WERI-Rb-1 (cell line): Measurements from ENCODE around the gene FAM47E.

Experiments
- DNase-seq: peaks from one replicate; pipeline ENCODE4 v3.0.0-alpha.2; 2020
- H3K27ac ChIP-seq: fragments of 250-450 bp; sonication (Bioruptor Pico); 2 replicates; pipeline ENCODE4 v1.5.1; 2020; ENCODE audit warnings: mild to moderate bottlenecking, moderate library complexity
- H3K27me3 ChIP-seq: fragments of 250-450 bp; sonication (Bioruptor Pico); 2 replicates; pipeline ENCODE4 v1.5.1; 2021; ENCODE audit warnings: mild to moderate bottlenecking, low read depth, moderate library complexity; ENCODE audit not compliant: insufficient read depth, severe bottlenecking
- H3K36me3 ChIP-seq: fragments of 250-450 bp; sonication (Bioruptor Pico); 2 replicates; pipeline ENCODE4 v1.5.1; 2020; ENCODE audit warnings: mild to moderate bottlenecking, moderate library complexity
- H3K4me3 ChIP-seq: 2 replicates; pipeline ENCODE4 v1.5.1; 2011; ENCODE audit warnings: low read depth, mild to moderate bottlenecking, control low read depth, low read length
- H3K9me3 ChIP-seq: fragments of 250-450 bp; sonication (Bioruptor Pico); 2 replicates; pipeline ENCODE4 v1.5.1; 2021; ENCODE audit warnings: mild to moderate bottlenecking, moderate library complexity; ENCODE audit not compliant: severe bottlenecking
- TF ChIP-seq, protein P1 (sequence below): IDR thresholded peaks from 2 replicates; pipeline ENCODE4 v1.5.1; 2011; ENCODE audit warnings: low read depth, mild to moderate bottlenecking, control low read depth, inconsistent platforms, low read length

The FAM47E gene

DNA sequence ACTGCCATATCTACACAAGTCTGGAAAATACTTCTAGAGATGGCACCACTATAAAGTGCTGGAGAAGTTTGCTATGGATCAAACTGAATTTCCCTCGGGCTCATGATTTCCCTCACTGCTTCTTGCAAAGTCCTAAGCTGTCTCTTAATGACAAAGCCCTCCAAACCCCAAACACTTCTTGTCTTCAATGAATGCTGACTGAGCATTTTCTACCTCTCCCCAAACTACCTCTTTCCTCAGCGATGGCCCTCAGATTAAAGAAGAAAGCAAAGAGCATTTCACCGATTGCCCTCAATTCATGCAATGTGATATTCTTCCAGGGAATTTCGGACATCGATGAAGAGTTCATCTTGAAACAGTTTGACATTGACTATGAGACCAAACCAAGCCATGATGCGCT is 19.7 kb downstream of the FAM47E start:
- no peak for DNase-seq
- Histone ChIP-seq H3K4me3 (no peak overlapping the region), H3K9me3 (no peaks in the 10 kb centered on the region), H3K36me3 (no peaks in the 10 kb centered on the region), H3K27ac (no peak overlapping the region), H3K27me3 (no peaks in the 10 kb centered on the region)
- TF ChIP-seq, protein P1, sequence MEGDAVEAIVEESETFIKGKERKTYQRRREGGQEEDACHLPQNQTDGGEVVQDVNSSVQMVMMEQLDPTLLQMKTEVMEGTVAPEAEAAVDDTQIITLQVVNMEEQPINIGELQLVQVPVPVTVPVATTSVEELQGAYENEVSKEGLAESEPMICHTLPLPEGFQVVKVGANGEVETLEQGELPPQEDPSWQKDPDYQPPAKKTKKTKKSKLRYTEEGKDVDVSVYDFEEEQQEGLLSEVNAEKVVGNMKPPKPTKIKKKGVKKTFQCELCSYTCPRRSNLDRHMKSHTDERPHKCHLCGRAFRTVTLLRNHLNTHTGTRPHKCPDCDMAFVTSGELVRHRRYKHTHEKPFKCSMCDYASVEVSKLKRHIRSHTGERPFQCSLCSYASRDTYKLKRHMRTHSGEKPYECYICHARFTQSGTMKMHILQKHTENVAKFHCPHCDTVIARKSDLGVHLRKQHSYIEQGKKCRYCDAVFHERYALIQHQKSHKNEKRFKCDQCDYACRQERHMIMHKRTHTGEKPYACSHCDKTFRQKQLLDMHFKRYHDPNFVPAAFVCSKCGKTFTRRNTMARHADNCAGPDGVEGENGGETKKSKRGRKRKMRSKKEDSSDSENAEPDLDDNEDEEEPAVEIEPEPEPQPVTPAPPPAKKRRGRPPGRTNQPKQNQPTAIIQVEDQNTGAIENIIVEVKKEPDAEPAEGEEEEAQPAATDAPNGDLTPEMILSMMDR = no peak

DNA sequence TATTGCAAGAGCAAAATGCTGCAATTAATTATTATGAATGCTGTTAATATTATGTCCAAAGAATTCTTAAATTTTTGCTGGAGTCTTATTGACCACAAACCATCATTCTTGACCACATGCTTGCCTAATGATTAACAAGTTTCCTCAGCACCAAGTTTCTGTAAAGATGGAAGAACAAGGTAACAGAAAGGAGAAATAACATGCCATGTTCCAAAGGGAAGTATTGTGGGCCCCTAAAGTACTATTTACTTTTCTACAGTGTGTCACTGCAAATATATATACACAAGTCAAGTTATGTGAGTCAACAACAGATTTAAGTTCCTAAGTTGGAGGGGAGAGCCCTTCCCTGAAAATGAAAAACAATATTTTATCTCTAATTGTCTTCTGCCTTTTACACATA is 20.6 kb downstream of the FAM47E start:
- Histone ChIP-seq H3K27me3 (no peaks in the 10 kb centered on the region), H3K9me3 (no peaks in the 10 kb centered on the region), H3K4me3 (no peak overlapping the region), H3K27ac (no peak overlapping the region), H3K36me3 (no peaks in the 10 kb centered on the region)
- no peak for DNase-seq
- TF ChIP-seq, protein P1 = no peak

DNA sequence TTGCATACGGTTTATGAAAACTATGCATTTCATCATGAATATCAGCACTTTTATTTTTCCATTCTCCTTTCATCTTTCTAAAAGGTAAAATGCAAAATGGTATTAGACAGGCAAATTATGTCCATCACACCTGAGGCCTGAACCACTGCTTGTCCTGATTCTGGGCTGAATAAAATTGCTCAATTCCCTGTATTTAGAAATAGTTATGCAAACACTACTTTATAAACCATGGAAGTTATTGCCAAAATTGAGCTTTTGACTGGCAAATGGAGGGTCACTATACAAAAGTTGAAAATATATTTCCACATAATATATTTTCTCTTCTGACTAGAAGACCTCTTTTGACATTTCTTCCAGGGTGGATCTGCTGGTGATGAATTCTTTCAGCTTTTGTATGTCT is 21.1 kb downstream of the FAM47E start:
- Histone ChIP-seq H3K4me3 (no peak overlapping the region), H3K9me3 (no peaks in the 10 kb centered on the region), H3K27me3 (no peaks in the 10 kb centered on the region), H3K36me3 (no peaks in the 10 kb centered on the region), H3K27ac (no peak overlapping the region)
- DNase-seq = no peak
- TF ChIP-seq, protein P1 = no peak

DNA sequence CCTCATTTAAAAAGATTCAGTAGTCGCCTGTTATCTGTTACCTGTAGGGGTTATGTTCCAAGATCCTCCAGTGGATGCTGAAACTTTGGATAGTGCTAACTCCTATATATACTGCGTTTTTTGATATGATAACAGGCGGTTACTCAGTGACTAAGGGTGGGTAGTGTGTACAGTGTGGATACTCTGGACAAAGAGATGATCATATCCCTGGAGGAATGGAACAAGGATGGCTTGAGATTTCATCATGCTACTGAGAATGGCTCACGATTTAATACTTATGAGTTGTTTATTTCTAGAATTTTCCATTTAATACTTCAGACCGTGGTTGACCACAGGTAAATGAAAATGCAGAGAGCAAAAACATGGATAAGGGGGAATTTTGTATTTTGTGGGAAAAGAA is 21.5 kb downstream of the FAM47E start:
- Histone ChIP-seq H3K27ac (no peak overlapping the region), H3K36me3 (no peaks in the 10 kb centered on the region), H3K27me3 (no peaks in the 10 kb centered on the region), H3K4me3 (no peak overlapping the region), H3K9me3 (no peaks in the 10 kb centered on the region)
- DNase-seq = no peak
- TF ChIP-seq, protein P1 = no peak

DNA sequence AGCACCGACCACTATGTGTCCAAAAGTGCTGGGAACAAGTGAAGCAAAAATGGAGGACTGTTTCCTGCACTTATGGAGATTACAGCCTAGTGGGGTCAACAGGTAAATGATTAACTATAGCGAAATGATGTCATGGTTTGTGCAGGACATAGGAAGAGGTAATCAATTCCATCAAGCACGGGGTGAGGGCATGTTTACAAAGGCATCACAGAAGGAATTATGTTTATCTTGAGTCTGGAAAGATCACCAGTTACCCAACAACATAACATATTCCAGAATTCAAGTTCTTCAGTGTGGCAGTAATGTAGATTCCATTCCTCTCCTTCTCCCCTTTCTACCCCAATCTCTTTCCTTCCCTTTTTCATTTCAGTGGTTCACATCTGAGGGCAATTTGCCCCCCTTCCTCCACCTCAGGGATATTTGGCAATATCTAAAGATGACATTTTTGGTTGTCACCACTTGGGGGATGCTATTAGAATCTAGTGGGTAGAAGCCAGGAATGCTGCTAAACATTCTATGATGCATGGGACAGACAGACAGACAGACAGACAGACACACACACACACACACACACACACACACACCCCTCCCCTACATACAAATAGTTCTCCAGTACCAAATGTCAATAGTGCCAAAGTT is 24.1 kb downstream of the FAM47E start:
- Histone ChIP-seq H3K27ac (no peak overlapping the region), H3K9me3 (no peaks in the 10 kb centered on the region), H3K4me3 (no peak overlapping the region), H3K36me3 (no peaks in the 10 kb centered on the region), H3K27me3 (no peaks in the 10 kb centered on the region)
- TF ChIP-seq, protein P1 = no peak
- DNase-seq = no peak

DNA sequence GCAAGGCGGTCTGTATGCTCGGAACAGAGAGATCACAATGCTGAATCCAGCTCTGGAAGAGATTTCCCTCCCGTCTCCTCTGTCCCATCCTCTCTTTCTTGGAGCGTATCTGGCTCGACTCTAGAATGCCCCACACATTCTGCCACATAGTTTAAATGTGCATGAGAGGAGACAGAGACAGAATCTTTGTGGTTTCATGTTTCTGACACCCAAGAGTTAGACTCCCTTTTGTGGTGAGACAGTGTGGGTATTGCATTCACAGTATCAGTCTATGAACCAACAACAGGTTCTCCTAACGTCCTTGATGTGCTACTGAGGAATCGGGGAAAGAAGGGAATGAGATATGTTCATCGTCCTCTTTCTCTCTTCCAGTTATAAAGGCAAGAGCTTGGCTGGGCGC is 25.3 kb downstream of the FAM47E start:
- TF ChIP-seq, protein P1 = no peak
- Histone ChIP-seq H3K4me3 (no peak overlapping the region), H3K36me3 (no peaks in the 10 kb centered on the region), H3K9me3 (no peaks in the 10 kb centered on the region), H3K27ac (no peak overlapping the region), H3K27me3 (no peaks in the 10 kb centered on the region)
- DNase-seq = no peak
